ENCODE measurements around the gene KCNJ15. TPM values are rescaled to one million over a fixed set of nuclear protein-coding genes. Genes with fewer than 3 reads are reported as not detected.

Gene KCNJ15
- total RNA-seq, 1 donor from 2014 or later: 0.51 TPM

- peaks cover 45% of the 10 kb centered on the region for H3K4me1 Mint-ChIP-seq (ENCODE audit: unreplicated experiment)
- H3K27ac Mint-ChIP-seq (ENCODE audit: unreplicated experiment): peak overlapping the region; percentile 52
- no peaks in the 10 kb centered on the region for H3K36me3 Mint-ChIP-seq (ENCODE audit: unreplicated experiment)
- TF ChIP-seq CTCF (IDR thresholded peaks at IDR 0.05): no peak
- no peak overlapping the region for H3K4me3 Mint-ChIP-seq (ENCODE audit: unreplicated experiment)
- DNase-seq (ENCODE audit: extremely low spot score, unreplicated experiment): no peak
- H3K27me3 Mint-ChIP-seq (ENCODE audit: unreplicated experiment): no peaks in the 10 kb centered on the region
- H3K9me3 Mint-ChIP-seq (ENCODE audit: unreplicated experiment): peaks cover 3% of the 10 kb centered on the region
Measured at GRCh38 chr21:38282921-38283320, 26.1 kb downstream of the KCNJ15 start.

DNA sequence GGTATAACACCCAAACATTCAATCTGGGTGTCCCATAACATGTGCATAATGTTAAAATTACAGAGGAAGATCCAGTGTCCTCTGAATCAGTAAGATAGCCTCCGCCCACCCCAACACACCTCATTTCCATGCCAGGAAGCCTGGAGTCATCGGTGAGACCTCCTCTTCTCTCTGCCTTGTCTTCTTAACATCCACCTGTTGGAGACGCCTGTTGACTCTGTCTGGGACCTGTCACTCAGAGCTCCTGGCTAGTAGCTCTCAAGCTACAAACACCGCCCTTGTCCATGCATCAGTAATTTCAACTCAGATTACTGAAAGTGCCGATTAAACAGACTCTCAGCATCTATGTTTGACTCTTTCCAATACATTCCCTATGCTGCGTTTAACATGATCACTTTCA, 27.4 kb downstream of the KCNJ15 start:
- TF ChIP-seq CTCF (IDR thresholded peaks at IDR 0.05): no peak
- H3K27ac Mint-ChIP-seq (ENCODE audit: unreplicated experiment): no peak overlapping the region
- H3K9me3 Mint-ChIP-seq (ENCODE audit: unreplicated experiment): peaks cover 1% of the 10 kb centered on the region
- peaks cover 56% of the 10 kb centered on the region for H3K4me1 Mint-ChIP-seq (ENCODE audit: unreplicated experiment)
- H3K27me3 Mint-ChIP-seq (ENCODE audit: unreplicated experiment): no peaks in the 10 kb centered on the region
- no peak overlapping the region for H3K4me3 Mint-ChIP-seq (ENCODE audit: unreplicated experiment)
- DNase-seq (ENCODE audit: extremely low spot score, unreplicated experiment): no peak
- no peaks in the 10 kb centered on the region for H3K36me3 Mint-ChIP-seq (ENCODE audit: unreplicated experiment)

- peak overlapping the region; percentile 88 for H3K27ac Mint-ChIP-seq (ENCODE audit: unreplicated experiment)
- no peak overlapping the region for H3K4me3 Mint-ChIP-seq (ENCODE audit: unreplicated experiment)
- H3K27me3 Mint-ChIP-seq (ENCODE audit: unreplicated experiment): no peaks in the 10 kb centered on the region
- DNase-seq (ENCODE audit: extremely low spot score, unreplicated experiment): no peak
- no peaks in the 10 kb centered on the region for H3K36me3 Mint-ChIP-seq (ENCODE audit: unreplicated experiment)
- H3K4me1 Mint-ChIP-seq (ENCODE audit: unreplicated experiment): peaks cover 82% of the 10 kb centered on the region
- no peaks in the 10 kb centered on the region for H3K9me3 Mint-ChIP-seq (ENCODE audit: unreplicated experiment)
- TF ChIP-seq CTCF (IDR thresholded peaks at IDR 0.05): no peak
Measured at GRCh38 chr21:38286739-38287471, 30.1 kb downstream of the KCNJ15 start.

DNA sequence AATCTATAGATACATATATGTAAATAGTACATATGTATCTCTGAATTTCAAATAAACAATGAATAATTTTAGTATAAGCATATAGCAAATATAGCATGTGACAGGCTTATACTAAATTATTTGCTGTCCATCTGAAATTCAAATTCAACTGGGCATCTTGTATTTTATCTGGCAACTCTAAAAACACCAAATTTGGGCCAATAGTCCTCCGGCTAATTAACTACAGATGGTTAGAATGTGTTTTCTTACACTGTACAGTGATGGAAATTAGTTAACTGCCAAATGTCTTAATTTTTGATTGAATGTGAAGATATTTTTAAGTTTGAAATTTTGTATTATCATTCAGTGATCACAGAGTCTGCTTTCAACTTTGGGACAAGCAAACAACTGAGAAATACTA, 30.7 kb downstream of the KCNJ15 start:
- Mint-ChIP-seq H3K36me3 (ENCODE audit: unreplicated experiment) (no peaks in the 10 kb centered on the region), H3K4me3 (ENCODE audit: unreplicated experiment) (no peak overlapping the region), H3K27ac (ENCODE audit: unreplicated experiment) (peak overlapping the region; percentile 88), H3K9me3 (ENCODE audit: unreplicated experiment) (no peaks in the 10 kb centered on the region), H3K27me3 (ENCODE audit: unreplicated experiment) (no peaks in the 10 kb centered on the region), H3K4me1 (ENCODE audit: unreplicated experiment) (peaks cover 86% of the 10 kb centered on the region)
- TF ChIP-seq CTCF (IDR thresholded peaks at IDR 0.05): no peak
- no peak for DNase-seq (ENCODE audit: extremely low spot score, unreplicated experiment)

GRCh38 chr21:38289705-38290485, 33.1 kb downstream of the KCNJ15 start:
- peaks cover 87% of the 10 kb centered on the region for H3K4me1 Mint-ChIP-seq (ENCODE audit: unreplicated experiment)
- peaks cover 1% of the 10 kb centered on the region for H3K36me3 Mint-ChIP-seq (ENCODE audit: unreplicated experiment)
- no peaks in the 10 kb centered on the region for H3K27me3 Mint-ChIP-seq (ENCODE audit: unreplicated experiment)
- H3K9me3 Mint-ChIP-seq (ENCODE audit: unreplicated experiment): no peaks in the 10 kb centered on the region
- H3K4me3 Mint-ChIP-seq (ENCODE audit: unreplicated experiment): peak overlapping the region; percentile 54
- H3K27ac Mint-ChIP-seq (ENCODE audit: unreplicated experiment): peak overlapping the region; percentile 95
- DNase-seq (ENCODE audit: extremely low spot score, unreplicated experiment): peak; percentile 90
- no peak for TF ChIP-seq CTCF (IDR thresholded peaks at IDR 0.05)

Measured in osteocyte (in vitro differentiated cells).